Activated gamma-delta T cell (primary cell): ENCODE measurements around the gene ARL13B.

ENCODE experiments used
- DNase-seq: peaks from one replicate; lab custom pipeline; 2025; lab: John Stamatoyannopoulos, UW

The ARL13B gene

GRCh38 chr3:94099311-94099710, 119.4 kb downstream of the ARL13B start:
- DNase-seq = no peak

GRCh38 chr3:94101860-94102259, 121.9 kb downstream of the ARL13B start:
- DNase-seq = no peak
